ENCODE results near the gene AKR1C2.
"Not testable (repeated sequence)": the region's sequence is repeated elsewhere in the genome, so short reads cannot be mapped to it uniquely, and the experiment has no call there.

AKR1C2 gene

GRCh38 chr10:5003127-5004029 lies at the start of gene AKR1C2:
TSS of gene AKR1C2 (minus strand) at chr10:5003857. CDS start at chr10:5003835, 22 bp downstream.
- peak; percentile 12 for DNase-seq

- not testable (repeated sequence) for DNase-seq
These were observed 49.4 kb upstream of the AKR1C2 start for GRCh38 chr10:5052951-5053500.

GRCh38 chr10:5047912-5048628 lies 44.4 kb upstream of the AKR1C2 start:
- no peak for DNase-seq

- not testable (repeated sequence) for DNase-seq
These were observed 43.4 kb upstream of the AKR1C2 start for GRCh38 chr10:5047055-5047454.

GRCh38 chr10:5046410-5046809 lies 42.8 kb upstream of the AKR1C2 start:
- no peak for DNase-seq

GRCh38 chr10:5045095-5045494 lies 41.4 kb upstream of the AKR1C2 start:
- no peak for DNase-seq

GRCh38 chr10:5043716-5044115 lies 40.1 kb upstream of the AKR1C2 start:
- DNase-seq: peak; percentile 86

GRCh38 chr10:5042922-5043321 lies 39.3 kb upstream of the AKR1C2 start:
- DNase-seq: no peak

- DNase-seq: no peak
These were observed 37.9 kb upstream of the AKR1C2 start for GRCh38 chr10:5041471-5042023.

GRCh38 chr10:5040781-5041470 lies 37.3 kb upstream of the AKR1C2 start:
- DNase-seq: no peak

GRCh38 chr10:5040010-5040673 lies 36.5 kb upstream of the AKR1C2 start:
- DNase-seq: no peak

GRCh38 chr10:5038733-5039132 lies 35.1 kb upstream of the AKR1C2 start:
- no peak for DNase-seq

GRCh38 chr10:5038101-5038500 lies 34.4 kb upstream of the AKR1C2 start:
- no peak for DNase-seq

GRCh38 chr10:5036511-5036910 lies 32.9 kb upstream of the AKR1C2 start:
- DNase-seq: peak; percentile 12

GRCh38 chr10:5035356-5035755 lies 31.7 kb upstream of the AKR1C2 start:
- DNase-seq: no peak

- DNase-seq: no peak
These were observed 30.9 kb upstream of the AKR1C2 start for GRCh38 chr10:5034588-5034987.

GRCh38 chr10:5033061-5033778 lies 29.6 kb upstream of the AKR1C2 start:
- DNase-seq: no peak

- DNase-seq: not testable (repeated sequence)
These were observed 28.8 kb upstream of the AKR1C2 start for GRCh38 chr10:5032444-5032843.

GRCh38 chr10:5031588-5031987 lies 27.9 kb upstream of the AKR1C2 start:
- DNase-seq: not testable (repeated sequence)

- DNase-seq: no peak
These were observed 27.3 kb upstream of the AKR1C2 start for GRCh38 chr10:5030989-5031388.

- DNase-seq: peak; percentile 32
These were observed 21.8 kb upstream of the AKR1C2 start for GRCh38 chr10:5025461-5025881.
